NCI-H748 (cell line): ENCODE data around the gene TNS4.
A peak's percentile ranks its signal among the peaks of the same experiment; 100 is the strongest.

Experiments
- DNase-seq: peaks from one replicate; lab custom pipeline; 2025; ENCODE audit not compliant: unreplicated experiment; lab: John Stamatoyannopoulos, UW

The TNS4 gene

DNA sequence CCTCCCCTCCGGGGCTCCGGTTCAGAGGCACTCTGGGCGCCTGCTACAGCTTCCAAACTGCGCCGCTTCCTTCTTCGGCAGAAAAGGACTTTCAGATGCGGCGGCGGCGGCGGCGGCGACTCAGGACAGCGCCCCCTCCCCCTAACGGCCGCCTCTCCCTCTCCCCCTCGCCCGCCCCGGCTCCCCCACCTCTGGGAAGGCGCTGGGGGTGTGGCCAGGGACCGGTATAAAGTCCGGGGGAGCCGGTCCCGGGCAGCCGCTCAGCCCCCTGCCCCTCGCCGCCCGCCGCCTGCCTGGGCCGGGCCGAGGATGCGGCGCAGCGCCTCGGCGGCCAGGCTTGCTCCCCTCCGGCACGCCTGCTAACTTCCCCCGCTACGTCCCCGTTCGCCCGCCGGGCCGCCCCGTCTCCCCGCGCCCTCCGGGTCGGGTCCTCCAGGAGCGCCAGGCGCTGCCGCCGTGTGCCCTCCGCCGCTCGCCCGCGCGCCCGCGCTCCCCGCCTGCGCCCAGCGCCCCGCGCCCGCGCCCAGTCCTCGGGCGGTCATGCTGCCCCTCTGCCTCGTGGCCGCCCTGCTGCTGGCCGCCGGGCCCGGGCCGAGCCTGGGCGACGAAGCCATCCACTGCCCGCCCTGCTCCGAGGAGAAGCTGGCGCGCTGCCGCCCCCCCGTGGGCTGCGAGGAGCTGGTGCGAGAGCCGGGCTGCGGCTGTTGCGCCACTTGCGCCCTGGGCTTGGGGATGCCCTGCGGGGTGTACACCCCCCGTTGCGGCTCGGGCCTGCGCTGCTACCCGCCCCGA, 58.0 kb downstream of the TNS4 start, which contains the start of gene IGFBP4:
Gene IGFBP4, plus strand, starts transcription at position 255 of the 792 bp plus-strand sequence. Its CDS starts 286 bp downstream, at position 541.
- DNase-seq, result peak; percentile 81

DNA sequence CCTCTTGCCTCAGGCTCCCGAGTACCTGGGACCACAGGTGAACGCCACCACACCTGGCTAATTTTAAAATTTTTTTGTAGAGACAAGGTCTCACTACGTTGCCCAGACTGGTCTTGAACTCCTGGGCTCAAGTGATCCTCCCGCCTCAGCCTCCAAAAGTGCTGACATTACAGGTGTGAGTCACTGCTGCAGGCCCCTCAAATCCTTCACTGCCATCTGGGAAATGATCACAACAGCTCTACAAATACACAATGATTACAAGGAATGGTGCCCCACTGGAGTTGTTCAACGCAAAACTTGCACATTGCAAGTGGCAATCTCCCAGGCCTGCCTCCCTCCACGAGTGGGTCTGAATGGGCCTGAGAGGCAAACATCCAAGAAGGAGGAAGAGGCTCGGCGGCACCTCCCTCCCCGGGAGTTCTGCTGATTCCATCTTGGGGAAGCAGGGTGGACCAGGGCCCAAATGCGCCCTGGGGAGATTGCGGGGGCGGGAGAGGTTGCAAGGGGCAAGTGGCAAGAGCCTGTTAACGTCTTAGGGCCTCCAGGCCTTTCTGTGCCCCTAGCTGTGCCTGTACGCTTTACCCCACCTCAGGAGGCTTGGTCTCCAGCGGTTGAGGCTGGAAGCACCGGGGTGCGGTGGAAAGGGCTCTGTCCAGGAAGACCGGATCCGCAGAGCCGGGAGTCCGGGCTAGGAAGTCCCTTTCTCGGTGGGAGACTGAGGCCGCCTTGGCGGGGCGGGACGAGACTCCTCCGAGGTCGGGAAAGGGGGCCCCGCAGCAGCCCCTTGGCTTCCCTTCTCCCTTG, 58.8 kb downstream of the TNS4 start:
- no peak for DNase-seq

DNA sequence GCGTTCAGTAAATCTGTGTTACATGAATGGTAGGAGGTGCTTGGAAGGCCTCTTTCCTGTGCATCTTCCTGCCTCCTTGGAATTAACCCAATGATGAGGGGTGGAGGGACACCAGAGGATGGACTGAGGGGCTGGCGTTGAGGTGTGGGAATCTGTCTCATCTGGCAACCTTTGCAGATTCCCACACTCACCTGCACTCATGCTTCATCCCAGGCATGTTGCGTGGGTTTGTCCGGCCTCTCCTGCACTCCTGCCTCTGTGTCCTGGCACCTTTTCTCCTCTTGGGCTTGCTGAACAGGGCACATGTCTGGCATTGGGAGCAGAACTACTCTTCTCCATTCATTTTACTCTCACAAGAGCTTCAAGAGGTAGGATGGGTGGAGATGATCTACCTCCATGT, 61.3 kb downstream of the TNS4 start:
- DNase-seq, result no peak

DNA sequence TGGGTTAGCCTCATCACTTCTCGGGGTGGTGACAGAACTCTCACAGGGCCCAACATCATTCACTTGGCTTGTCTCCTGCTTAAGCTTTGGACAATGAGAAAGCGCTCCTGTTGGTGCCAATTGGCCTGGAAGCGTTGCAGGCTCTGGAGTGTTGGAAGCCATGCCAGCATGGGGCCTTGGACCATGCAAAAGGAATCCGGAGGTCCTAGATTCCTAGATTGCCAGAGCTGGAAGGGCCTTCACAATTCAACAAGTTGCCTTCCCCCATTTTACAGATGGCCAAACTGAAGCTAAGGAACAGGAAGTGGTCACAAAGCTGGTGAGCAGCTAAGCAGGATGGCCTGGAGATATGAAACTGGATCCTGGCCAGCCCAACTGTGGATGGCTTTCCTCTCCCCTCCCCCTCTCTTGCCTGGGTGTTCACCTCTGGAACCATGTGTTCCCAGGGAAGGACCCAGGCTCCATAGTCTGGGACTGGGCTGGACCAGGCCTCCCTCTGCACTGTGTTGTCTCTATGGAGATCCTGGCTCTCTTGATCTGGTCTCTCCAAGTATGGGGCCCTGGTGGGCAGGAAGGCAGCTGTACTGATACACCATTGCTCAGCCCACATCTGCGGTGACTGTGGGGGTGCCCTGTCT, 64.2 kb downstream of the TNS4 start:
- DNase-seq, result no peak

DNA sequence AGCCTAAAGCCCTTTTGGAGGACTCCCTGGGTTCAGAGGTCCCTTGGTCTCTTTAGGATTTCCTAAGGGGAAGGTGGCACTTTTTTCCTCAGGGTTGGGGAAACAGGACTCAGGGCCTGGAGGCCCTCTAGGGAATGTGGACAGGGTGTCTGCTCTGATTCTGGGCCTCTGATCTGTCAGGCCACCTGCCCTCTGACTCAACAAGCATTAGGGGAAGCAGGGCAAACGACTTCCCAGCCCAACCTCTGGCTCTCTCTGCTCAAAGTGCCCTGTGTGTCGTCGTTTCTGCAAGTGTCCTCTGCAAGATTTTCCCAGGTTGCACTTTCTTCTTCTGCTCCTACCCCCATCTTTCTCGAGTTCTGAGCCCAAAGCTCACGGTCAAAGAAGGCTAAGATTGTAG, 64.8 kb downstream of the TNS4 start:
- no peak for DNase-seq

DNA sequence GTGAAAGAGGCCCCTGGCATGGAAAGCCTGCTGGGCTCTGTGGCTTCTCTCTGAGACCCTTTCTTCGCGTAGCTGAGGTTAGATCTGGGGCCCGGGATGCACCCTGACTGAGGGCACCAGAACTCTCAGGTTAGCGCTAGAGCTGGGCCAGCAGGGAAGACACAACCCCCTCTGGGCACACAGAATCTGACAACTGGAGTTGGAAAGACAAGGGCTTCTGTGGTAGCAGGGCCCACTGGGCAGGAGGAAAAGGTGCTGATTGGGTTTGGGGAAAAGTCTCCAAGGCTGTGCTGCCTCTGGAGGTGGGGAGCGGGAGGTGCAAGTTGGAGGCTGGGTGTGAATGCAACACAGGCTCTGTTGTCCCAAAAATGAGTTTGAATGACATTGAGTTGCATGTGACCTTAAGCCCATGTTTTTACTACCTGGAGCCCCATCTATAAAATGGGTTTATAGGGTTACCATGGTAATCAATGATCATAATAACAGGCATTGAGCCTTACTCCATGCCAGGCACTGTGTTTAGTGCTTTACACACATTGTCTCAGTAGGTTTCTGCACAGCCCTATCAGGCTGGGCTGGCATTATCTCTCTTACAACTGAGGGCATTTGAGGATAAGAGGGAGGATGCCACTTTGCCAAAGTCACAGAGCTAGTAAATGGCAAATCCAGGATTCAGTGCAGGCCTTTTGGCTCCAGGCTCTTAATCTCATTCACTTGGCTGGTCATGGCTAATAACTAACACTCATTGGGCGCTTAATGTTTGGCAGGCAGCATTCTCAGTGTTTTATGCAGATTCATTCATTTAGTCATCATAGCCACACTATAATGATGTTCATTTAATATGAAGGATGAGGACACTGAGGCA, 67.6 kb downstream of the TNS4 start:
- peak; percentile 8 for DNase-seq

DNA sequence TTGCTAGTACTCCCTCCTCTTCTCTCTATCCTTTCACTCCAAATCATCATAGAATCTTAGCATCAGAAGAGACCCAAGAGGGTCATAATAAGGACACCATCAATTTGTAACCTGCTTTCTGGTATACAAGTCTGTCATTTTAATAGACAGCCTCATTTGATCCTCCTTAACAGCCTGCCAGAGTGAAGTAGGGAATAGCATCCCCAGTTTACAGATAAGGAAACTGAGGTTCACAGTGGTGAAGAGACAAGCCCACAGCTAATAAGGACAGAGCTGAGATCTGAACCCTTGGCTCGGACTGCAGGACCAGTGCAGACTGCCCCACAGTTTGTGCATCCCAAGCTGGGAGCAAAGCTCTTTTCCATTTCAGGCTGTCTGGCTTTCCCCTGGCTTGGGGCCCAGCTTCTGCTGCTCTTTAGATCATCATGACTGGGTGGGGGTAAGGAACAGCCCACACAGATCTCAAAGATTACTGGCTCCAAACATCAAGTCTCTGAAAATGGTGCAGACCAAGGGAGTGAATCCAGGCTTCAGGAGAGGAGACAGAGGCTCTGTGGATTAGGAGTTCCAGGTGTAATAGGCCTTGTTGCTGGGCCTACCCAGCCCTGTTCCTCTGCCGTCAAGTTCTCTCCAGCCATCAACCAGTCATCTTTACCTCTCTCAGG, 68.4 kb downstream of the TNS4 start:
- DNase-seq, result no peak

DNA sequence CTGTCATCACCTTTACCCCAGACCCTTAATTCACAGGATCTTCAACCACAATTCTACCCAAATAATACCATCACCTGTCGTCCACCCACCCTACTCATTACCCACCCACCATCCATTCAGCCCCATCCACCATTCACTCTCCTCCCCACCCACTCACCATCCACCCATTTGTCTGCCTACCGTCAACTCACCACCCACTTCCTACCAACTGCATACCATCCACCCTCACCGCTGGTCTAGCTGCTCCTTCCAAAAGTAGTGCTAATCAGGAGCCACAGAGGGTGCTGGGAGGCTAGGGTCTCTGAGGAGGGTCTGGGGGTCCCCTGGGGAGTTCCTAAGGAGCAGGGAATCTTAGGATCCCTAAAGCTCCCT, 70.2 kb downstream of the TNS4 start:
- DNase-seq, result no peak

DNA sequence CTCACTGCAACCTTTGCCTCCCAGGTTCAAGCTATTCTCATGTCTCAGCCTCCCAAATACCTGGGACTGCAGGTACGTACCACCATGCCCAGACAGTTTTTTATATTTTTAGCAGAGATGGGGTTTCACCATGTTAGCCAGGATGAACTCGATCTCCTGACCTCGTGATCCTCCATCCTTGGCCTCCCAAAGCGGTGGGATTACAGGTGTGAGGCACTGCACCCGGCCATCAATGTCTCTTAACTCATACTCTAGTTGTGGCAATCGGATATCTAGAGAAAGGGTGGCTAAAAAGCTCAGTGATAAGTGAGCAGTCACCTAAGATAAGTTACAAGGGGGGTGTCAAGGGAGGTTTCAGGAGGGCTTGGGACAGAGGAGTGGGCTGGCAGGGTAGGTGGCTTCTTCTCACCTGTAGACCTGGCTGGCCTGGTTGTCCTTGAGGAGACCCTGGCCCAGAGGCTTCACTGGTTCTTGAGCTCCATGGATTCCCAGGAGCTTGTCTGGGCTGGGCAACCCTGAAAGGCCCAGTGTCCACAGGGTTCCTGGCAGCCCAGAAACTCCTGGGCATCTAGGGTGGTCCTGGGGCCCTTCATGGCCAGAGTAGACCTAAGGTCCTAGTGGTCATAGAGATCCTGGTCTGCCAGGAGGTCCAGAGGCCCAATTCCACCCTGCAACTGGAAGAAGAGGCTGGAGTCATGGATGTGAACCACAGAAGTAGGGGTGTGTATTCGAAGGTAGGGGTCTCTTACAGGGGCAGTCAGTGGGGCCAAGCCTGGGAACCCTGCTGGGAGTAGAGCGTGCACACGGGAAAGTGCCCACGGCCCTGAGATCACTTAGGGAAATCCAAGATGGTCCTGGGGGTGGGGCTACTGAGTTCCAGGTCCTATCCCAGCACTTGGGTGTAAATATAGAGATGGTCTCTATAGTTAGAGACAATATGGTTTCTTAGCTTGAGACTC, 70.9 kb downstream of the TNS4 start:
- no peak for DNase-seq

DNA sequence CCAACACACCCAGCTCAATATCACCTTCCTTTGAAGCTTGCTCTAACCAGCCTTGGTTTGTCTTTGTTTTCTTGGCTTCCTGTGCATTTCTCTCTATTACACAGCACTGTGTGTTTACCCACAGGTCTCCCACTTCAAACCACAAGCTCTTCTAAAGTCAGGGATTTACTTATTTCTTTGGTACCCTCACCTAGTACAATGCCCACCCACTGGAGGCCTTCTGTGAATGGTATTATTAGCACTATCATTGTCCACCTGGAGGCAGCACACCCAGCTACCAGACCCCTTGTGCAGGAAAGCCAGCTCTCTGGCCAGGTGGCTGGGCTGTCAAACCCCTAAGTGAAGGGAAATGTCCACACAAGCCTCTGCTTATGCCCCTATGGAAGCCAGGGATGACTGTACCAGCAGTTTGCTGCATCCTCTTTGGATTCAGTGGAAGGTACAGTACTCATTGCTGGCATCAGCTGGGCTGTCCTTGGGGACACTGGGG, 74.4 kb downstream of the TNS4 start:
- DNase-seq, result no peak
